Chondrocyte (in vitro differentiated cells): ENCODE measurements around the gene CLIC1. TPM values are rescaled to one million over a fixed set of nuclear protein-coding genes. Genes with fewer than 3 reads are reported as not detected.

Source experiments
- DNase-seq: peaks from one replicate; pipeline ENCODE4 v3.0.0; 2021; ENCODE audit warnings: mixed read lengths, low spot score
- H3K27ac Mint-ChIP-seq: one replicate; pipeline ENCODE4 v1.8.0; 2021; ENCODE audit warnings: mild to moderate bottlenecking, moderate library complexity, mixed read lengths; ENCODE audit not compliant: unreplicated experiment
- H3K27me3 Mint-ChIP-seq: 2 replicates; pipeline ENCODE4 v1.8.0; 2021; ENCODE audit warnings: low read depth, mixed read lengths
- H3K36me3 Mint-ChIP-seq: 2 replicates; pipeline ENCODE4 v1.8.0; 2021; ENCODE audit warnings: low read depth, mixed read lengths
- H3K4me1 Mint-ChIP-seq: 2 replicates; pipeline ENCODE4 v1.8.0; 2021; ENCODE audit warnings: low read depth, mild to moderate bottlenecking, mixed read lengths
- H3K4me3 Mint-ChIP-seq: one replicate; pipeline ENCODE4 v1.8.0; 2021; ENCODE audit warnings: mild to moderate bottlenecking, moderate library complexity, mixed read lengths; ENCODE audit not compliant: unreplicated experiment
- H3K9me3 Mint-ChIP-seq: 2 replicates; pipeline ENCODE4 v1.8.0; 2021; ENCODE audit warnings: low read depth, mixed read lengths
- total RNA-seq: library from RNA; stranded (reverse); gene quantifications from 3 replicates; pipeline ENCODE4 v1.2.1, GENCODE V29; 2021
- TF ChIP-seq, protein P1 (sequence below): fragments of 200-600 bp; sonication (generic); IDR thresholded peaks from 2 replicates; pipeline ENCODE4 v1.5.0; 2021; ENCODE audit warnings: antibody characterized with exemption, mild to moderate bottlenecking, moderate library complexity

CLIC1 gene
- total RNA-seq, 1 donor from 2014 or later, result 317 TPM

DNA sequence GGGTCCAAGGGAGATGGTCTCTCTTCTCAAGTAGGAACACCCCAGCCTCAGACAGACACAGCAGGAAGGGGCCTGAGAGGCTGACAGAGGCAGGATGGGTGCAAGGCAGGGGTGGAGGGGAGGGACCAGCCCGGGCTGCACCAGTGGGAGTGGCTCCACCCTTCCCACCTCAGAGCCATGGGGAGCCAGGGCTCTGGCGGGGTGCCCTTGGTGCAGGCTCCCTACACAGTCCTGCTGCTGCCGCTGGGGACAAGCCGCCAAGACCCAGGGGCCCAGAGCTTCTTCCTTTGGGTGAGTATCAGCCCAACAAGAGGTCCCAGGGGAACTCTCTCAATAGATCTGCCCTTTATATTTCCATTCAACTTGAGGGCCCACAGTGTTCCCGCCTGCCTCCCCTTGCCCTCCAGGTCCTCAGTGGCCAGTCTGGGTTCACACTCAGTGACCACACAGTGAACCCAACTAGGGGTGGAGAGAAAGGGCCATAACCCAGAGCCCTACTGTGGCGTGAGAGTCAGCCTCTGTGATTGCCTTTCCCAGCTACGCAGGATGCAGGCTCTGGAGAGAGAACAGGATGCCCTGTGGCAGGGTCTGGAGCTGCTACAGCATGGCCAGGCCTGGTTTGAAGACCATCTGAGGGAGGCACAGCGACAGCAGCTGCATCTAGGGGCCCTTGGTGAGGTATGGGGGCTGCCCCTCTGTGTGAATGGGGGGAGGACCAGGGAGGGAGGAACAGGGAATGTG is 26.7 kb upstream of the CLIC1 start:
- DNase-seq, result no peak
- no peaks in the 10 kb centered on the region for H3K9me3 Mint-ChIP-seq
- peaks cover 6% of the 10 kb centered on the region for H3K36me3 Mint-ChIP-seq
- no peak overlapping the region for H3K4me3 Mint-ChIP-seq
- peaks cover 10% of the 10 kb centered on the region for H3K4me1 Mint-ChIP-seq
- H3K27ac Mint-ChIP-seq, result peak overlapping the region; percentile 39
- H3K27me3 Mint-ChIP-seq, result no peaks in the 10 kb centered on the region
- TF ChIP-seq, protein P1, sequence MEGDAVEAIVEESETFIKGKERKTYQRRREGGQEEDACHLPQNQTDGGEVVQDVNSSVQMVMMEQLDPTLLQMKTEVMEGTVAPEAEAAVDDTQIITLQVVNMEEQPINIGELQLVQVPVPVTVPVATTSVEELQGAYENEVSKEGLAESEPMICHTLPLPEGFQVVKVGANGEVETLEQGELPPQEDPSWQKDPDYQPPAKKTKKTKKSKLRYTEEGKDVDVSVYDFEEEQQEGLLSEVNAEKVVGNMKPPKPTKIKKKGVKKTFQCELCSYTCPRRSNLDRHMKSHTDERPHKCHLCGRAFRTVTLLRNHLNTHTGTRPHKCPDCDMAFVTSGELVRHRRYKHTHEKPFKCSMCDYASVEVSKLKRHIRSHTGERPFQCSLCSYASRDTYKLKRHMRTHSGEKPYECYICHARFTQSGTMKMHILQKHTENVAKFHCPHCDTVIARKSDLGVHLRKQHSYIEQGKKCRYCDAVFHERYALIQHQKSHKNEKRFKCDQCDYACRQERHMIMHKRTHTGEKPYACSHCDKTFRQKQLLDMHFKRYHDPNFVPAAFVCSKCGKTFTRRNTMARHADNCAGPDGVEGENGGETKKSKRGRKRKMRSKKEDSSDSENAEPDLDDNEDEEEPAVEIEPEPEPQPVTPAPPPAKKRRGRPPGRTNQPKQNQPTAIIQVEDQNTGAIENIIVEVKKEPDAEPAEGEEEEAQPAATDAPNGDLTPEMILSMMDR, result no peak

DNA sequence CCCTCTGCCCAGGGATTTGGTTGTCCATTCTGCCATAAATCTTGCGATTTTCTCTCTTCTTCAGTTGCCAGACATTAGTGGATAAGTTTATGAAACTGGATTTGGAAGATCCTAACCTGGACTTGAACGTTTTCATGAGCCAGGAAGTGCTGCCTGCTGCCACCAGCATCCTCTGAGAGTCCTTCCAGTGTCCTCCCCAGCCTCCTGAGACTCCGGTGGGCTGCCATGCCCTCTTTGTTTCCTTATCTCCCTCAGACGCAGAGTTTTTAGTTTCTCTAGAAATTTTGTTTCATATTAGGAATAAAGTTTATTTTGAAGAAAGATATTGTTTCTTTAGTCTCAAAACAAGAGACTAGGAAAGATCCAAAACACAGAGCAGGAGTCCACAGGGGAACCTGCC is 26.0 kb upstream of the CLIC1 start, which contains the start of gene SAPCD1:
SAPCD1 (plus strand) TSS at position 301 of the 400 bp plus-strand sequence. CDS start 399 bp downstream, outside the sequence.
- Mint-ChIP-seq H3K27ac (peak within 1 kb of the TSS; percentile 39), H3K4me1 (peaks cover 10% of the 10 kb centered on the region), H3K9me3 (no peaks in the 10 kb centered on the region), H3K36me3 (peaks cover 6% of the 10 kb centered on the region), H3K4me3 (no peak within 1 kb of the TSS), H3K27me3 (no peaks in the 10 kb centered on the region)
- TF ChIP-seq, protein P1, result no peak
- DNase-seq, result no peak

DNA sequence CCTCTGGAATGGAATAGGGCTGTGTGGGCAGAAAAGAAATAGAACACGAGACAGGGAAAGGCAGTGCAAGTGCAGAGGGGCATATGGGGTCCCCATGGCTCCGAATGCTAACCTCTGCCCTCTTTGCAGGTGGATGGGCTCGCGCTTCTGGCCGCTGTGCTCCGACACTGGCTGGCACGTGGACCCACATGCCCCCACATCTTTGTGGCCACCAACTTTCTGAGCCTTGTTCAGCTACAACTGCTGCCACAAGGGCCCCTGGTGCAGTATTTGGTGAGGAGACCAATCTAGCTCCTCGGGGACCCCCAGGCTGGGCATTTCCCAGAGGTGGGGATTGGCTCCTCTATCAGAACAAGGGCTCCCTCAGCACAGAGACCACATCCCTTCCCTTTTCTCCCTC is 25.0 kb upstream of the CLIC1 start:
- Mint-ChIP-seq H3K9me3 (no peaks in the 10 kb centered on the region), H3K36me3 (peaks cover 6% of the 10 kb centered on the region), H3K4me1 (peaks cover 10% of the 10 kb centered on the region), H3K27me3 (no peaks in the 10 kb centered on the region), H3K4me3 (no peak overlapping the region), H3K27ac (no peak overlapping the region)
- no peak for DNase-seq
- TF ChIP-seq, protein P1, result no peak

DNA sequence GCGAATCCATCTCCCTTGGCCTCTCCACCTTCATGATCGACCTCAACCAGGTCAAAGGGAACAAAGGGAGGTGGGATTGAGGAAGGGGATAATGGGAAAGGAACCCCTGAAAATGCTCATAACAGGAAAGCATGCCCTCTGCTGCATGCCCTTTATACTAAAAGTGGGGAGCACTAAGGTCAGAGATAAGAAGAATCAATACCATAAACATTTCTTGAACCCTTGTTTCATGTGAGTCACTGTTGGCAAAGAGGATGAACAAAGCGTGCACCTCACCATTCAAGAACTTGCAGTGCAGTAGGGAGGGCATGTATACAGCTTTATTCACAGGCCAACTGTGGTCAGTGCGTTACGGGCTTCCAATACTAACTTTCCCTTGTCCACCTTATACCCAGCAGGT is 24.5 kb upstream of the CLIC1 start:
- no peaks in the 10 kb centered on the region for H3K27me3 Mint-ChIP-seq
- peaks cover 6% of the 10 kb centered on the region for H3K36me3 Mint-ChIP-seq
- no peaks in the 10 kb centered on the region for H3K9me3 Mint-ChIP-seq
- no peak overlapping the region for H3K4me3 Mint-ChIP-seq
- DNase-seq, result no peak
- TF ChIP-seq, protein P1, result no peak
- H3K27ac Mint-ChIP-seq, result no peak overlapping the region
- H3K4me1 Mint-ChIP-seq, result peaks cover 10% of the 10 kb centered on the region

DNA sequence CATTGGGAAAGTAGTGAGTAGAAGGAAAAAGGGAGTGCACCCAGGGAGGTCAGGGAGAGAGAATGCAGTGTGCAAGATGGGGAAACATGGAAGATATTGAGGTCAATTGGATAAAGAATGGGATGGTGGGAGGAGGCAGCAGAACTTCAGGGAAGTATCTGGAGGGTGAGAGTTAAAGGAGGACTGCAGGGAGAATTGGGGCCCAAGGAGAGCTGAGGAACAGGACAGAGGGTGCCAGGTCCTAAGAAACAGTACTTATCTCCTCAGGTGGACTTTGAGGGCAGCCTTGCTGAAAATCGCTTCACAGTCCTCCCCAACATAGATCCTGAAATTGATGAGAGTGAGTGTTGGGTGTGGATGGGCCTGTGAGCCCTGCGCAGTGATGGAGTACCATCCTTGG is 22.0 kb upstream of the CLIC1 start:
- H3K36me3 Mint-ChIP-seq, result peaks cover 4% of the 10 kb centered on the region
- no peak overlapping the region for H3K27ac Mint-ChIP-seq
- peaks cover 2% of the 10 kb centered on the region for H3K4me1 Mint-ChIP-seq
- TF ChIP-seq, protein P1, result no peak
- H3K27me3 Mint-ChIP-seq, result no peaks in the 10 kb centered on the region
- no peak overlapping the region for H3K4me3 Mint-ChIP-seq
- no peaks in the 10 kb centered on the region for H3K9me3 Mint-ChIP-seq
- DNase-seq, result no peak
